Activated CD8-positive, alpha-beta memory T cell treated with anti-CD3 and anti-CD28 coated beads for 24 hours (primary cell): ENCODE measurements around the gene CNTNAP2.
"Not testable (repeated sequence)": the region's sequence is repeated elsewhere in the genome, so short reads cannot be mapped to it uniquely, and the experiment has no call there.

Experiments
- DNase-seq: peaks from one replicate; pipeline ENCODE4 v3.0.0-alpha.2; 2020

CNTNAP2 gene

GRCh38 chr7:147048864-147049263 is 932.3 kb downstream of the CNTNAP2 start:
- DNase-seq, result no peak

- no peak for DNase-seq
Measured at GRCh38 chr7:147052818-147053217, 936.2 kb downstream of the CNTNAP2 start.

- DNase-seq, result no peak
Measured at GRCh38 chr7:147053746-147054145, 937.1 kb downstream of the CNTNAP2 start.

GRCh38 chr7:147060070-147060469 is 943.5 kb downstream of the CNTNAP2 start:
- no peak for DNase-seq

GRCh38 chr7:147062897-147063296 is 946.3 kb downstream of the CNTNAP2 start:
- no peak for DNase-seq

- DNase-seq, result no peak
Measured at GRCh38 chr7:147068842-147069241, 952.2 kb downstream of the CNTNAP2 start.

GRCh38 chr7:147069771-147070170 is 953.2 kb downstream of the CNTNAP2 start:
- no peak for DNase-seq

- DNase-seq, result no peak
Measured at GRCh38 chr7:147070886-147071285, 954.3 kb downstream of the CNTNAP2 start.

GRCh38 chr7:147071536-147071935 is 954.9 kb downstream of the CNTNAP2 start:
- no peak for DNase-seq

GRCh38 chr7:147078312-147078711 is 961.7 kb downstream of the CNTNAP2 start:
- no peak for DNase-seq

- no peak for DNase-seq
Measured at GRCh38 chr7:147079083-147079482, 962.5 kb downstream of the CNTNAP2 start.

- no peak for DNase-seq
Measured at GRCh38 chr7:147079921-147080420, 963.4 kb downstream of the CNTNAP2 start.

- no peak for DNase-seq
Measured at GRCh38 chr7:147081117-147081516, 964.5 kb downstream of the CNTNAP2 start.

- DNase-seq, result no peak
Measured at GRCh38 chr7:147089051-147089461, 972.5 kb downstream of the CNTNAP2 start.

GRCh38 chr7:147089608-147090007 is 973.0 kb downstream of the CNTNAP2 start:
- DNase-seq, result no peak

GRCh38 chr7:147096629-147097028 is 980.0 kb downstream of the CNTNAP2 start:
- DNase-seq, result no peak

- DNase-seq, result no peak
Measured at GRCh38 chr7:147103224-147103623, 986.6 kb downstream of the CNTNAP2 start.

- DNase-seq, result no peak
Measured at GRCh38 chr7:147106746-147107145, 990.1 kb downstream of the CNTNAP2 start.

- DNase-seq, result not testable (repeated sequence)
Measured at GRCh38 chr7:147114525-147114924, 997.9 kb downstream of the CNTNAP2 start.

- DNase-seq, result no peak
Measured at GRCh38 chr7:147136352-147136751, 1019.8 kb downstream of the CNTNAP2 start.

GRCh38 chr7:147145194-147145593 is 1028.6 kb downstream of the CNTNAP2 start:
- DNase-seq, result no peak

GRCh38 chr7:147146169-147146568 is 1029.6 kb downstream of the CNTNAP2 start:
- no peak for DNase-seq

- no peak for DNase-seq
Measured at GRCh38 chr7:147151661-147152060, 1035.1 kb downstream of the CNTNAP2 start.

- no peak for DNase-seq
Measured at GRCh38 chr7:147153571-147153970, 1037.0 kb downstream of the CNTNAP2 start.

GRCh38 chr7:147161405-147161804 is 1044.8 kb downstream of the CNTNAP2 start:
- no peak for DNase-seq
